Endometrium (tissue), 2 donors: ENCODE measurements around the gene STX7.
"Not testable (repeated sequence)": the region's sequence is repeated elsewhere in the genome, so short reads cannot be mapped to it uniquely, and the experiment has no call there.

Experiments used
- FAIRE-seq: peaks from 2 replicates; lab custom pipeline; 2012; peaks lifted over from hg19 to GRCh38; lab: Jason Lieb, UNC
- donor health status: control.
- donor health status: control.

Gene STX7

GRCh38 chr6:132512638-132513632, at the start of gene STX7:
TSS of gene STX7 (minus strand) at chr6:132513116. CDS start at chr6:132503530, 9,586 bp downstream.
- peak; percentile 59 for FAIRE-seq

GRCh38 chr6:132560087-132560486, 47.2 kb upstream of the STX7 start:
- FAIRE-seq: not testable (repeated sequence)

GRCh38 chr6:132552372-132552771, 39.5 kb upstream of the STX7 start, which contains the start of gene TAAR8:
TSS of gene TAAR8 (plus strand) at chr6:132552672. CDS start at chr6:132552693, 21 bp downstream.
- no peak for FAIRE-seq

GRCh38 chr6:132551214-132551613, 38.3 kb upstream of the STX7 start:
- no peak for FAIRE-seq

- FAIRE-seq: no peak
These were observed 36.0 kb upstream of the STX7 start for GRCh38 chr6:132548746-132549463.

GRCh38 chr6:132544826-132545225, 31.9 kb upstream of the STX7 start:
- no peak for FAIRE-seq

GRCh38 chr6:132537977-132538376, 25.1 kb upstream of the STX7 start, which contains the start of gene TAAR9:
TSS of gene TAAR9 (plus strand) at chr6:132538277. CDS start at chr6:132538290, 13 bp downstream.
- FAIRE-seq: no peak

- no peak for FAIRE-seq
These were observed 24.2 kb upstream of the STX7 start for GRCh38 chr6:132537145-132537544.

GRCh38 chr6:132534546-132534945, 21.6 kb upstream of the STX7 start:
- not testable (repeated sequence) for FAIRE-seq

GRCh38 chr6:132530293-132530974, 17.5 kb upstream of the STX7 start:
- FAIRE-seq: peak; percentile 94

- FAIRE-seq: no peak
These were observed 14.9 kb upstream of the STX7 start for GRCh38 chr6:132527791-132528190.

- FAIRE-seq: no peak
These were observed 13.5 kb upstream of the STX7 start for GRCh38 chr6:132526461-132526860.

- FAIRE-seq: no peak
These were observed 12.9 kb upstream of the STX7 start for GRCh38 chr6:132525866-132526265.

- no peak for FAIRE-seq
These were observed 11.7 kb upstream of the STX7 start for GRCh38 chr6:132524646-132525045.

GRCh38 chr6:132520953-132521352, 8.0 kb upstream of the STX7 start:
- no peak for FAIRE-seq

- FAIRE-seq: no peak
These were observed 2.5 kb upstream of the STX7 start for GRCh38 chr6:132515386-132515785.

GRCh38 chr6:132513831-132514545, 1.1 kb upstream of the STX7 start:
- FAIRE-seq: no peak

GRCh38 chr6:132512342-132512637, 626 bp downstream of the STX7 start:
- FAIRE-seq: no peak

GRCh38 chr6:132511831-132512220, 1.1 kb downstream of the STX7 start:
- no peak for FAIRE-seq

GRCh38 chr6:132511210-132511830, 1.6 kb downstream of the STX7 start:
- FAIRE-seq: no peak
